Measurements from ENCODE around the gene SPATS1. TPM values are rescaled to one million over a fixed set of nuclear protein-coding genes. Genes with fewer than 3 reads are reported as not detected.
"Not testable (repeated sequence)": the region's sequence is repeated elsewhere in the genome, so short reads cannot be mapped to it uniquely, and the experiment has no call there.

SPATS1 gene
- total RNA-seq, 4 donors from 2014 or later = not detected

GRCh38 chr6:44349904-44350649 is 7.6 kb downstream of the SPATS1 start:
- H3K9me3 ChIP-seq = no peaks in the 10 kb centered on the region
- no peak overlapping the region for H3K27ac ChIP-seq (replicated peaks in 1 of 4)
- H3K4me3 ChIP-seq = no peak overlapping the region
- no peaks in the 10 kb centered on the region for H3K36me3 ChIP-seq
- H3K27me3 ChIP-seq = peaks cover 0 to 11% (median 0%) of the 10 kb centered on the region in 4 donors
- intact Hi-C loops (cut with DNase I) = no loop called here
- TF ChIP-seq POLR2A (IDR thresholded peaks at IDR 0.05; ENCODE audit: low read depth) = no peak
- no peak for TF ChIP-seq CTCF (IDR thresholded peaks at IDR 0.05)
- no peak for TF ChIP-seq EP300 (IDR thresholded peaks at IDR 0.05)
- TF ChIP-seq POLR2AphosphoS5 (IDR thresholded peaks at IDR 0.05) = no peak
- no peak for DNase-seq (ENCODE audit: extremely low spot score)
- WGBS = 80% methylated on average over 6 of the region's 6 CpGs
- H3K4me1 ChIP-seq = no peaks in the 10 kb centered on the region

GRCh38 chr6:44350650-44350994 is 8.2 kb downstream of the SPATS1 start:
- 73% methylated on average over 4 of the region's 4 CpGs for WGBS

GRCh38 chr6:44352259-44352658 is 9.8 kb downstream of the SPATS1 start:
- 89% methylated on average over 4 of the region's 4 CpGs for WGBS
- Histone ChIP-seq H3K4me3 (no peak overlapping the region), H3K27ac (replicated peaks in 1 of 4) (no peak overlapping the region), H3K9me3 (peaks cover 0 to 7% (median 0%) of the 10 kb centered on the region in 4 donors), H3K4me1 (no peaks in the 10 kb centered on the region), H3K36me3 (no peaks in the 10 kb centered on the region), H3K27me3 (no peaks in the 10 kb centered on the region)
- TF ChIP-seq POLR2AphosphoS5 (IDR thresholded peaks at IDR 0.05) = no peak
- no peak for TF ChIP-seq CTCF (IDR thresholded peaks at IDR 0.05)
- no peak for TF ChIP-seq EP300 (IDR thresholded peaks at IDR 0.05)
- no peak for TF ChIP-seq POLR2A (IDR thresholded peaks at IDR 0.05; ENCODE audit: low read depth)
- DNase-seq (ENCODE audit: extremely low spot score) = no peak
- intact Hi-C loops (cut with DNase I) = no loop called here

More at GRCh38 chr6:44350650-44350994, 8.2 kb downstream of the SPATS1 start:
- H3K27ac ChIP-seq (replicated peaks in 1 of 4); DNase-seq (ENCODE audit: extremely low spot score); intact Hi-C loops (cut with DNase I); H3K4me3 ChIP-seq; H3K9me3 ChIP-seq; H3K27me3 ChIP-seq; H3K4me1 ChIP-seq; H3K36me3 ChIP-seq: not testable (repeated sequence)

GRCh38 chr6:44353336-44353735 is 10.9 kb downstream of the SPATS1 start:
- TF ChIP-seq POLR2A (IDR thresholded peaks at IDR 0.05; ENCODE audit: low read depth) = no peak
- no peak for TF ChIP-seq POLR2AphosphoS5 (IDR thresholded peaks at IDR 0.05)
- TF ChIP-seq EP300 (IDR thresholded peaks at IDR 0.05) = no peak
- TF ChIP-seq CTCF (IDR thresholded peaks at IDR 0.05) = no peak
- intact Hi-C loops (cut with DNase I) = no loop called here
- H3K27ac ChIP-seq (replicated peaks in 1 of 4) = no peak overlapping the region
- H3K36me3 ChIP-seq = no peaks in the 10 kb centered on the region
- no peak overlapping the region for H3K4me3 ChIP-seq
- DNase-seq (ENCODE audit: extremely low spot score) = no peak
- 71% methylated on average over 2 of the region's 2 CpGs for WGBS
- H3K4me1 ChIP-seq = no peaks in the 10 kb centered on the region
- no peaks in the 10 kb centered on the region for H3K27me3 ChIP-seq
- H3K9me3 ChIP-seq = peaks cover 0 to 7% (median 0%) of the 10 kb centered on the region in 4 donors

- no peak overlapping the region for H3K27ac ChIP-seq (replicated peaks in 1 of 4)
- no peaks in the 10 kb centered on the region for H3K4me1 ChIP-seq
- DNase-seq (ENCODE audit: extremely low spot score) = no peak
- no peaks in the 10 kb centered on the region for H3K36me3 ChIP-seq
- 64% methylated on average over 4 of the region's 4 CpGs for WGBS
- H3K27me3 ChIP-seq = no peaks in the 10 kb centered on the region
- H3K9me3 ChIP-seq = peaks cover 0 to 7% (median 0%) of the 10 kb centered on the region in 4 donors
- intact Hi-C loops (cut with DNase I) = no loop called here
- H3K4me3 ChIP-seq = no peak overlapping the region
- TF ChIP-seq CTCF (IDR thresholded peaks at IDR 0.05) (no peak), POLR2AphosphoS5 (IDR thresholded peaks at IDR 0.05) (no peak), POLR2A (IDR thresholded peaks at IDR 0.05; ENCODE audit: low read depth) (no peak), EP300 (IDR thresholded peaks at IDR 0.05) (no peak)
Observed at GRCh38 chr6:44355640-44356039, 13.2 kb downstream of the SPATS1 start.
